HL-60 (cell line): ENCODE measurements around the gene CHERP.

Experiments
- DNase-seq, 2 experiments: peaks; one replicate each; pipeline ENCODE4 v3.0.0-alpha.2; 2010 to 2020; ENCODE audit warnings: low read depth in 1 of 2, low spot score in 1 of 2
- H3K27ac ChIP-seq: fragments of 250-450 bp; sonication (Bioruptor Pico); replicated peaks from 2 replicates; pipeline ENCODE4 v1.5.1; 2020; ENCODE audit warnings: mild to moderate bottlenecking, moderate library complexity
- H3K27me3 ChIP-seq: fragments of 250-450 bp; sonication (Bioruptor Pico); 2 replicates; pipeline ENCODE4 v1.5.1; 2021; ENCODE audit warnings: mild to moderate bottlenecking, moderate library complexity; ENCODE audit not compliant: insufficient read depth, poor library complexity, severe bottlenecking
- H3K4me3 ChIP-seq: replicated peaks from 2 replicates; pipeline ENCODE4 v1.5.1; 2011; ENCODE audit warnings: mild to moderate bottlenecking, control low read depth, low read length; ENCODE audit not compliant: insufficient read depth
- CTCF ChIP-seq: IDR thresholded peaks from one replicate; pipeline ENCODE4 v1.5.1; 2011; ENCODE audit warnings: low read length, control low read depth, inconsistent platforms; ENCODE audit not compliant: insufficient read depth
- GABPA ChIP-seq: IDR thresholded peaks from 2 replicates; pipeline ENCODE4 v1.6.1; 2012; ENCODE audit warnings: low read depth
- POLR2AphosphoS5 ChIP-seq: IDR thresholded peaks from 2 replicates; pipeline ENCODE4 v1.6.1; 2012; ENCODE audit warnings: low read depth
- REST ChIP-seq: IDR thresholded peaks from 2 replicates; pipeline ENCODE4 v1.6.1; 2012; ENCODE audit warnings: low read depth; ENCODE audit not compliant: insufficient replicate concordance
- SPI1 ChIP-seq: IDR thresholded peaks from 2 replicates; pipeline ENCODE4 v1.6.1; 2012; ENCODE audit warnings: low read depth, mild to moderate bottlenecking, borderline replicate concordance

CHERP gene

GRCh38 chr19:16531380-16531669, 10.9 kb downstream of the CHERP start:
- H3K27me3 ChIP-seq: no peaks in the 10 kb centered on the region
- DNase-seq: no peak
- no peak overlapping the region for H3K4me3 ChIP-seq
- TF ChIP-seq REST (no peak), CTCF (no peak), POLR2AphosphoS5 (no peak), GABPA (no peak), SPI1 (no peak)
- no peak overlapping the region for H3K27ac ChIP-seq

DNA sequence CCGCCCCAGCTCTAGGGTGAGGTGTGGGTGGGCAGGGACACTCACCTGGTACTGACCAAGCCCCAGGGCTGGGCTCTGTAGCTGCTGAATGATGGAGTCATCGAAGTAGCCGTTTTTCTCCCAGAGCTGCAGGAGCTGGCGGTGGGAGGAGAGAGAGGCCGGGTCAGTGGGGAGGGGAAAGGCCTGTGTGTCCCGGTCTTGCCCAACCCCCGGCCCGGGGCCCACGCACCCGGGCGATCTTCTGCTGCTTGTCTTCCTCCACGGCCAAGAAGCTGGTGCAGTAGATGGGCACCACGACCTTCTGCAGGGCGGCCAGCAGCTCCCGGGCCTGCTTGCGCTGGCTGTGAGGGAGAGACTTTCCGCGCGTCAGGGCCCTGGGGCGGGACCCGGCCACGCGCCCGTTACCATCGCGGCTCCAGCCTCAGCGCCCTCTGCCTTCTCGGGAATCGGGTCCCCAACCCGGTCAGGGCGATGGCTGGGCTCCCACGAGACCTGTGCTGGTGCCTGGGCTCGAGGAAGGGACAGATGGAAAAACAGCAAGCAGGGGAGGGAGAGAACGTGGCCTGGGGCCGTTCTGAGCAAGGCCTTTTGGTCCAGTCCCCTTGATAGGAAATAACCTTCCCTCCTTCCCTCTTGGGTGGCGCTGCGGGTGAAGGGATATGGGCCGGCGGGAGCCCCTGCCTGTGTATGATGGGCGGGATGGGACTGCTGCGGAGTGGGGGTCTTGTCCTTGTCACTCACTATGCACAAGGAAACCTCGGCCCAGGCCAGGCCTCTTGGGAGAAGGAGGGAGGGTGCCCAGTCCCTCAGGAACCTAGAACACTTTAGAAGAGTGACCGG, 11.5 kb downstream of the CHERP start:
- no peak for DNase-seq
- TF ChIP-seq CTCF: no peak
- TF ChIP-seq SPI1: no peak
- TF ChIP-seq GABPA: no peak
- no peak for TF ChIP-seq POLR2AphosphoS5
- no peak for TF ChIP-seq REST
- Histone ChIP-seq H3K4me3 (no peak overlapping the region), H3K27ac (no peak overlapping the region), H3K27me3 (no peaks in the 10 kb centered on the region)

GRCh38 chr19:16529466-16530144, 12.6 kb downstream of the CHERP start:
- Histone ChIP-seq H3K4me3 (no peak overlapping the region), H3K27ac (no peak overlapping the region), H3K27me3 (no peaks in the 10 kb centered on the region)
- no peak for TF ChIP-seq REST
- TF ChIP-seq SPI1: no peak
- TF ChIP-seq POLR2AphosphoS5: 0 out of 2 replicates have a peak, but pooled peaks have one; percentile 20
- no peak for DNase-seq
